GM15510 (cell line): Measurements from ENCODE around the gene CCL22.

Source experiments
- POLR2A ChIP-seq: IDR thresholded peaks from 3 replicates; pipeline ENCODE4 v1.6.1; 2011; ENCODE audit warnings: borderline replicate concordance; ENCODE audit not compliant: insufficient read length; ENCODE audit errors: extremely low read depth

The CCL22 gene

DNA sequence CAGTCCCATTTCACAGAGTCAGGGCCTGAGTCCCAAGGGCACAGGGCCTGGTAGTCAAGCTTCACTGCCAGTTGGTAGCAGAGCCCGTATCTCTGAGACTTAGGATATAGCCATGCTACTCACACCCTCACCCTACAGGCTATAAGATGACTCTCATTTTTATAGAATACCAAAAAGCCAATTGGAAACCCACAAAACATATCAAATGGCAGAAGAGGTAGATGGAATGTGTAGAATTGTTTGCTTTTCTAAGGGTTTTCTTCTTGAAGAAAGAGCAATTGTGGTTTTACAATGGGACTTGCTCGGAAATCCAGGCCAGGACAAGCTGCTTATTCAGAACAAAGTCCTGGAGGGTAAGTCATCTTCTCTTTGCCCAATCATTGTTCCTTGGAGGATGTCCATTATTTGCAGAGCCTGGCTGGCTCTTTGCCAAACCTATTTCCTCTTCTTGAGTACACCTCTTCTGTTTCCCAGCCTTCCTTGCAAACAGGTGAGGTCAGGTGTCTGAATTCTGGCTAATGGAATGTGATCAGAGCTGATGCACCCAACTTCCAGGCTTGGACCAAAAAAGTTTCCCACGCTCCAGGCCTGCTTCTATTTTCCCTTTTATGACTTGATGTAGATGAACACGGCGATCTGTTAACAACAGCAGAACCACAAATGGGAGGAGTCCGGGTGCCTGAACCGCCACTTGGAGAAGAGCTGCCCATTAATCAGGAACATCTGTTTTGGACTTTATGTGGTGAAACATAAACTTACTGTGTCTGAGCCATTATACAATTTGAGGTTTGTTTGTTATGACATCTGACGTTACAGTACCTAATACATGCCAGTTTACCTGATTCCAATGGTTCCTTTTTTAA is 16.9 kb upstream of the CCL22 start:
- TF ChIP-seq POLR2A, result no peak

DNA sequence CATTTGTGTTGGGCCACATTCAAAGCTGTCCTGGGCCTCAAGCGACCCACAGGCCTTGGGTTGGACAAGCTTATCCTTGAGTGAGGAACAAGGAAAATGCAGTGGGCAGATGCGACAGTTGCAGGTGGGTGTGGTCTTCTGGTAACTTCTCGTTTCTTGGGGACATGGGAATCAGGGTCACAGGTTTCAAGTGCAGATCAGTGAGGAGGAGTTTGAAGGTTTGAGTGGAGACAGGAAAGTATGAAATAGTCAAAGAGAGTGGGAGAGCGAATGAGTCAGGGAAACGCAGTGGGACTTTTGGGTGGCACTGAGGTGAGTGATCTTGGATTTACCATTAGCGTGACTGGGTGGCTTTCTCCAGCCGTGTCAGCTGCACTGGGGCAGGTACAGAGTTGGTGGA is 15.4 kb upstream of the CCL22 start:
- no peak for TF ChIP-seq POLR2A

DNA sequence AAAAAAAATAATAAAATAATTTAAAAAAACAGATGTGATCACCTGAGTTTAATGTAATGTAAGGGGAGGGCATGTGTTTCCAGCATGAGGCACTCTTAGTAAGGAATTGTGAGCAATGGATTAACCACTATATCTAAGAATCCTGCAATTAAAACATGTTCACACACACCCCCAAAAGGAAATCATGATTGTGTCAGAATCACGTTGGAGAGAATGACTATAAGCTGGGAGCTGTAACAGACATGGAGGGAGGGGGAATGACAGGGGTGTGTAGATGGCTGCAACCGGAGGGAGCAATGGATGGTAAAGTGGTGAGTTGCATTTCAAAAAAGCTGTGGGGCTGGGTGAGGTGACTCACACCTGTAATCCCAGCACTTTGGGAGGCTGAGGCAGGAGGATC is 13.6 kb upstream of the CCL22 start:
- no peak for TF ChIP-seq POLR2A

DNA sequence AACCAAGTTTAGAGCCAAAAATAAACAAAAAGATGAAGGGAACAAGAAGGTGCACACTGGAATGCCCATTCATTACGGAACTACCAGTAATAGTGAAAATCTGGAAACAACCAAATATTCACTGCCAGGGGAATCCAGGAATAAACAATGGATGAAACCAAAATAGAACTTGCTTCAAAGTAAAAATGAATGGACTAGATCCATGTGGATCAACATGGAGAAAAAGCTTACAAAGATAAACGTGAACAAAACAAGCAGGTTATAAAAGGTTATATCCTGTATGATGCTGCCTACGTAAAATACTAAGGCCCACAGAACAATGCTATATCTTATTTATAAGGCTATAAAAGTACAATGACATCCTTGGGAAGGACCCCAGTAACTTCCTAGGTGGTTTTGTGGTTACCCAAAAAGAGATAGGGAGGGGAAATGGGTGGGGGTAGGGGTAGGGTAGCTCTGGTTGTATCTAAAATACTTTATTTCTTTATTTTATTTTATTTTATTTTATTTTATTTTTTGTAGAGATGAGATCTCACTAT is 12.8 kb upstream of the CCL22 start:
- no peak for TF ChIP-seq POLR2A

DNA sequence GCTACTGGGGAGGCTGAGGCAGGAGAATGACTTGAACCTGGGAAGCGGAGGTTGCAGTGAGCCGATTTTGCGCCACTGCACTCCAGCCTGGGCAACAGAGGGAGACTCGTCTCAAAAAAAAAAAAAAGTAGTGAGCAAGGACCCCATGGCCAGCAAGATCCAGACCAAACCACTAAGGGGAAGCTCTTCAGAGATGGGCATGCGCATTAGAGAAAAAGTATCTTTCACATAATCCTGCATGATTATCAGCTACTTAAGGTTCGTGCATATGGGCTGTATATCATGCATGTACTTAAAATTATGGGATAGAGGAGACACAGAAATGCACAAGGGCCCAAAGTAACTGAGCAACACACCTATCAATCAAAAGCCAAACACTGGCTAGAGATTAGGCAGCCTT is 10.7 kb upstream of the CCL22 start:
- TF ChIP-seq POLR2A, result no peak

DNA sequence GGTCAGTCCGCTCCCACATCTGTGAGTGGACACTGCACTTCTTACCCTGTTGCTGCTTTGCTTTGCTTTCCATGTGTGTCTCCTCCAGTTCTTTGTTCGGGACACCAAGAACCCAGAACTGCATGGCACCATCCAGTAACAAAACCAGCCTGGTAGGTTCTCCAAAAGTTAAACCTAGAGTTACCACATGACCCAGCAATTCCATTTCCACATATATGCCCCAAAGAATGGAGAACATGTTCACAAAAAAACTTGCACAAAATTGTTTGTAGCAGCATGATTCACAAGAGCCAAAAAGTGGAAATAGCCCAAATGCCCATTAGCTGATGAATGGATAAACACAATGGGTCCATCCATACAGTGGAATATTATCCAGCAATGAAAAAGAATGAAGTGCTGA is 10.3 kb upstream of the CCL22 start:
- no peak for TF ChIP-seq POLR2A

DNA sequence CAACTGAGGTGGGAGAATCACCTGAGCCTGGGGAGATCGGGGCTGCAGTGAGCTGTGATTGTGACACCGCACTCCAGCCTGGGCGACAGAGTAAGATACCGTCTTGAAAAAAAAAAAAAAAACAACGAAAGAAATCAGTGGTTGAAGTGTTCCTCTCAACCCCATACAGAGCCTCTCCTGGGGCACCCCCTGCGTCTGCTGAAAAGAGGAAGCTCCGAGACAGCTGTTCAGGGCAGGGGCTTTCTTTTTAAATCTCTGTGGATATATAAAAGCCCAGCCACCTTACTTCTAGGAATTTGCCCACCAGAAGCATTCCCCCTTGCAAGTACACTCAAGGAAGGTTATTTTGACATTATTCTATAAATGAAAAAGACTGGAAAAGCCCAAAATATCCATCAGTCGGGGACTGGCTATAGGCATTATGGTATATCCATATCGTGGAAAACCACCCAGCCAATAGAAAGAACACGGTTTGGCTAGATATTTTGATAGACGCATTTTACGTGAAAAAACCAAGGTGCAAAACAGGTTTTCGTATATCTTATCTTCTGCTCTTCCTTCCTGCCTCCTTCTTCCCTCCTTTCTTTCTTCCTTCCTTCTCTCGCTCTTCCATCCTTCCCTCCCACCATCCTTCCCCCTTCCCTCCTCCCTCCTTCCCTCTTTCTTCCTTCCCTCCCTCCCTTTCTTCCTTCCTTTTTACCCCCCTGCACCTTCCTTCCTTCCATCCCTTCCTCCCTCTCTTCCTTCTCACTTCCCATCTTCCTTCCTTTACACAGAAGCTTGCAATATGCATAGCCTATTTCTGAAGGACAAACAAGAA is 9.2 kb upstream of the CCL22 start:
- no peak for TF ChIP-seq POLR2A

DNA sequence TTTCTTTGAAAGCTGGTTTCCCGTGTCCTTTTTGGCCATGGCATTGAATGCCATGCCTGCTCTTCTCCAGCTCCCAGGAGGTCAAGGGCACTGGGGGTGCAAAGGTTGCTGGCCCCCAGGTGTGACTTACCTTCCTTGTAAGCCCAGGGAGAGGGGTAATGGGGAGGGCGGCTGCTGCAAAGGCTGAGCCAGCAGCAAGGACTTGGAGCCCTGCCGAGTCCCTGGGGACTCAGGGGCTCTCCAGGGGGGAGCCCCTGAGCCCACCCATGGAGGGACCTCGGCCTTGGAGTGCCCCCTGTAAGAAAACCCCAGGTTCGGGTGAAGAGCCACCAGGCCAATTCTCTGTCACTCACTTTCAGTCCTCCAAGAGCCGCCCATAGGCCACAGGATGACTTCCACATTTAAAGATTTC is 5.9 kb upstream of the CCL22 start:
- TF ChIP-seq POLR2A, result no peak

DNA sequence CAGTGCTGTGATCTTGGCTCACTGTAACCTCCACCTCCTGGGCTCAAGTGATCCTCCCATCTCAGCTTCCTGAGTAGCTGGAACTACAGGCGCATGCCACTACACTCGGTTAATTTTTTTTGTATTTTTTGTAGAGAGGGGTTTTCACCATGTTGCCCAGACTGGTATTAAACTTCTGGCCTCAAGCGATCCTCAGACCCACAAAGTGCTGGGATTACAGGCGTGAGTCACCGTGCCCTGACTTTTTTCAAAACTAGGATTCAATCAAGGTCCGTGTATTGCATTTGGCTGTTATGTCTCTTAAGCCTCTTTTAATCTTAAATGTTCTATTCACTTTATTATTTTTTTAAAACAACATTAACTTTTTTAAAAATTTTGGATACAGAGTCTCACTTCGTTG is 4.3 kb upstream of the CCL22 start:
- TF ChIP-seq POLR2A, result no peak

DNA sequence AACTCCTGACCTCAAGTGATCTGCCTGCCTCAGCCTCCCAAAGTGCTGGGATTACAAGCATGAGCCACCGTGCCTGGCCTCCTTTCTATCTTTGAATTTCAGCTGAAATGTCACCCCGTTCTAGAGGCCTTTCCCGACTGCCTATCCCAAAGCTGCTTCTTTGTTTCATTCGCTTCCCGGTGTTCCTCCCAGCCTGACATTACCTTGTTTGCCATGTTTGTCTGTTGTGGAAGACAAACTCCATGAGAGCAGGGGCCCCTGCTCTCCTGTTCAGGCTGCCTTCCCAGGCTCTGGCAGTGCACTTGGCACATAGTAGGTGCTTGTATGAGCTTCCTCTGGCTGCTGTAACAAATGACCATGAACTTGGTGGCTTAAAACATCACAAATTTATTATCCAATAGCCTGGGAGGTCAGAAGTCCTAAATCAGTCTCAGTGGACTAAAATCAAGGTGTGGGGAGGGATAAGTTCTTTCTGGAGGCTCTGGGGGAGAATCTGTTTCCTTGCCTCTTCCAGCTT is 2.6 kb upstream of the CCL22 start:
- TF ChIP-seq POLR2A, result no peak

DNA sequence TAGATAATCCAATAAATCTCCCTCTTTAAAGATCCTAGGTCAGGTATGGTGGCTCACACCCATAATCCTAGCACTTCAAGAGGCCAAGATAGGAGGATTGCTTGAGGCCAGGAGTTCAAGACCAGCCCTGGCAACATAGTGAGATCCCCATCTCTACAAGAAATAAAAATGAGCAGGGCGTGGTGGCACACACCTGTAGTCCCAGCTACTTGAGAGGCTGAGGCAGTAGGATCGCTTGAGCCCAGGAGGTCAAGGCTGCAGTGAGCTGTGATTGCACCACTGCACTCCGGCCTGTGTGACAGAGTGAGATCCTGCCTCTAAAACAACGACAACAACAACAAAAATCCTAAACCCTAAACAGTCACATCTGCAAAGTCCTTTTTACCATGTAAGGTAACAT is 2.0 kb upstream of the CCL22 start:
- TF ChIP-seq POLR2A, result no peak

DNA sequence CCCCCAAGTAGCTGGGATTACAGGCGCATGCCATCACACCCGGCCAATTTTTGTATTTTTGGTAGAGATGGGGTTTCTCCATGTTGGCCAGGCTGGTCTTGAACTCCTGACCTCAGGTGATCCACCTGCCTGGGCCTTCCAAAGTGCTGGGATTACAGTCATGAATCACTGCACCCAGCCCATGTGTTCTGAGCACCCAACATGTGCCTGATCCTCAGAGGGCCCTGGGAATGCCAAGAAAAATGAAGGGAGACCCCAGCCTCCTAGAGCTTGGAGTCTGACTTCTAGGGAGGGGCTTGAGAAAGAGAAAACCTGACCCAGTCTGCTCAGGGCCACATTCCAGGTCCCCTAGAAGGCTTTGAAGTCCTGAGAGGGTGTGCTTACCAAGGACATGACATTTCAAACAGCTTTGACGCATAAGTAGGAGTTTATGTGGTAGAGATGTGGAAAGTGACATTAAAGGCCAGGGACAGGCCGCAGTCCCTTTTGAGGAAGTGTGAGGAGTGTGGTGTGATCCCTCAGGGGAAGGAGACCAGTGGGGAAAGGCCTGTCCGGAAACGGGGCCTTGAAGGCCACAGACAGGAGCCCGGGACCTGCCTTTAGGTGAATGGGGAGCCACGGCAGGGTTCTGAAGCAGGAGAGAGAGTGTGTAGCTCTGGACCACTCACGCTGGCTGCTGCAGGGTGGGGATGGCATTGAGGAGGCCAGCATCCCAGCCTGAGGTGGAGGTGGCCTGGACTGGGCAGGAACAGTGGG is 1.1 kb upstream of the CCL22 start:
- TF ChIP-seq POLR2A, result no peak

DNA sequence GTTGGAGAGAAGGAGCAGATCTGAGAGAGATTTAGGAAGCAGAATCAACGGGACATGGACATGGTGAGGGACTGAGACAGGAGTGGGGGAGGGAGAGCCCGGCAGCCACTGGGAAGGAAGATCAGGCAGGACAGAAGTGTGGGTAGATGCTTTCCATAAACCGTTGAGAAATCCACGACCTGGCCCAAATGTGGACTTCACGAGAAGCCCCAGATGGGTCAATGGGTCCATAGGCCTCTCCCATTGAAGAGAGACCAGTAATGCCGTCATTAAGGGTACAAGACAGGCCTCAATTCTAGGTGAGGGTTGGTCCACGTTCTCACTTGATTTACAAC is 530 bp upstream of the CCL22 start:
- no peak for TF ChIP-seq POLR2A

DNA sequence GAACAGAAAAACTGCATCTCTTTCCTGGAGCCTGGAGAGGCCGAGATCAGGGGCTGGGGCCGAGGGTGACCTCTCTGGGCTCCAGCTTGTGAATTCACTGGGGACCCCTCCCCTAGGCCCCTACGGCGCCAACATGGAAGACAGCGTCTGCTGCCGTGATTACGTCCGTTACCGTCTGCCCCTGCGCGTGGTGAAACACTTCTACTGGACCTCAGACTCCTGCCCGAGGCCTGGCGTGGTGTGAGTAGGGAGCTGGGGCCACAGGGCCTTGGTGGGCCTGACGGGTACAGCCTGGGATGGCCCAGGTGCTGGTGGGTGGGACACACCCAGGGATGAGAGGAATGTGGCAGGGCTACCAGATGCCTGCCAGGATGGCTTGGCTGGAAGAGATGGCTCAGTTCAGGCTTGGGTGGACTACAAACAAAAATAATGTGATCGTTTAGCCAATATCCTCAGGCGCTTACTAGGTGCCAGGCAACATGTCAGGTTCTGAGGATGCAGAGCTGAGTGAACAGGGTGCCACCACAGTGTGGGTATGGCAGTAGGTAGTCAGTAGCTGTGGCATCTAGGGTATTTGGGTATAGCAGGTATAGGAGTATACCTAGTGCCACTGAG is 1.8 kb downstream of the CCL22 start:
- no peak for TF ChIP-seq POLR2A
